ENCODE results near the gene PON2. TPM values are rescaled to one million over a fixed set of nuclear protein-coding genes. Genes with fewer than 3 reads are reported as not detected.
A peak's percentile ranks its signal among the peaks of the same experiment; 100 is the strongest.

Gene PON2
- total RNA-seq, 1 donor: 52.5 TPM

- DNase-seq (ENCODE audit: low read depth): no peak
- no peak overlapping the region for H3K4me3 ChIP-seq (ENCODE audit: low read depth, low read length)
- no peak for TF ChIP-seq CTCF (IDR thresholded peaks at IDR 0.05; ENCODE audit: insufficient read depth, low read length)
Measured at GRCh38 chr7:95444796-95445195, 10.0 kb upstream of the PON2 start.

GRCh38 chr7:95441042-95441823, 6.4 kb upstream of the PON2 start:
- H3K4me3 ChIP-seq (ENCODE audit: low read depth, low read length): no peak overlapping the region
- no peak for TF ChIP-seq CTCF (IDR thresholded peaks at IDR 0.05; ENCODE audit: insufficient read depth, low read length)
- DNase-seq (ENCODE audit: low read depth): no peak

- DNase-seq (ENCODE audit: low read depth): no peak
- no peak for TF ChIP-seq CTCF (IDR thresholded peaks at IDR 0.05; ENCODE audit: insufficient read depth, low read length)
- H3K4me3 ChIP-seq (ENCODE audit: low read depth, low read length): no peak overlapping the region
Measured at GRCh38 chr7:95440394-95441038, 5.7 kb upstream of the PON2 start.

GRCh38 chr7:95436407-95436806, 1.6 kb upstream of the PON2 start:
- TF ChIP-seq CTCF (IDR thresholded peaks at IDR 0.05; ENCODE audit: insufficient read depth, low read length): no peak
- no peak for DNase-seq (ENCODE audit: low read depth)
- no peak overlapping the region for H3K4me3 ChIP-seq (ENCODE audit: low read depth, low read length)

GRCh38 chr7:95435422-95435780, 573 bp upstream of the PON2 start:
- no peak for TF ChIP-seq CTCF (IDR thresholded peaks at IDR 0.05; ENCODE audit: insufficient read depth, low read length)
- no peak for DNase-seq (ENCODE audit: low read depth)
- peak overlapping the region; percentile 78 for H3K4me3 ChIP-seq (ENCODE audit: low read depth, low read length)

GRCh38 chr7:95433952-95434556, 774 bp downstream of the PON2 start:
- no peak for DNase-seq (ENCODE audit: low read depth)
- peak overlapping the region; percentile 78 for H3K4me3 ChIP-seq (ENCODE audit: low read depth, low read length)
- no peak for TF ChIP-seq CTCF (IDR thresholded peaks at IDR 0.05; ENCODE audit: insufficient read depth, low read length)
